ENCODE results near the gene LZTS2.
A peak's percentile ranks its signal among the peaks of the same experiment; 100 is the strongest.

Gene LZTS2, protein sequence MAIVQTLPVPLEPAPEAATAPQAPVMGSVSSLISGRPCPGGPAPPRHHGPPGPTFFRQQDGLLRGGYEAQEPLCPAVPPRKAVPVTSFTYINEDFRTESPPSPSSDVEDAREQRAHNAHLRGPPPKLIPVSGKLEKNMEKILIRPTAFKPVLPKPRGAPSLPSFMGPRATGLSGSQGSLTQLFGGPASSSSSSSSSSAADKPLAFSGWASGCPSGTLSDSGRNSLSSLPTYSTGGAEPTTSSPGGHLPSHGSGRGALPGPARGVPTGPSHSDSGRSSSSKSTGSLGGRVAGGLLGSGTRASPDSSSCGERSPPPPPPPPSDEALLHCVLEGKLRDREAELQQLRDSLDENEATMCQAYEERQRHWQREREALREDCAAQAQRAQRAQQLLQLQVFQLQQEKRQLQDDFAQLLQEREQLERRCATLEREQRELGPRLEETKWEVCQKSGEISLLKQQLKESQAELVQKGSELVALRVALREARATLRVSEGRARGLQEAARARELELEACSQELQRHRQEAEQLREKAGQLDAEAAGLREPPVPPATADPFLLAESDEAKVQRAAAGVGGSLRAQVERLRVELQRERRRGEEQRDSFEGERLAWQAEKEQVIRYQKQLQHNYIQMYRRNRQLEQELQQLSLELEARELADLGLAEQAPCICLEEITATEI

DNA sequence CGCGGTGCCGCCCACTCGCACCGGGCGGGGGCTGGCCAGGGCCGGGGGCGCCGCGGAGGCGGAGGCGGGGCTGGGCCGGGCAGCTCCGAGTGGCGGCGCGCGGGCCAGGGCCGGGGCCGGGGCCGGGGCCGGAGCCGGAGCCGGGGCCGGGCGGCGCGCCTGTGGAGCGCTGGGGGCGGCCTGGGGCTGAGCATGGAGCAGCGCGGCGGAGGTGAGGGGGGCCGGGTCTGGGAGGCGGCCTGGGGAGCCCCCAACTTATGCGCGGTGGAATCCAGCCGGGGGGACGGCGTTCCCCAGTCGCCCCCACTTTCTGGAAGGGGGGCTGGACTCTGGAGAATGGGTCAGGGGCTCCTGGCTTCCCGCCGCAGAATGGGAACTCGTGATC, at the start of gene LZTS2:
Gene LZTS2, plus strand, starts transcription at position 67 of the 385 bp plus-strand sequence. CDS start 2,731 bp downstream, outside the sequence.
- Mint-ChIP-seq H3K36me3 (peaks cover 4% of the 10 kb centered on the region), H3K9me3 (no peaks in the 10 kb centered on the region), H3K4me3 (peak within 1 kb of the TSS; percentile 84), H3K4me1 (peaks cover 29% of the 10 kb centered on the region), H3K27ac (peak within 1 kb of the TSS; percentile 89), H3K27me3 (peaks cover 8% of the 10 kb centered on the region)
- no peak for DNase-seq
- CTCF ChIA-PET: interaction anchor here (1.0 to 12.0 kb wide), 3 partner anchors 12 to 35 kb away, joined by 3 to 169 read pairs (median 6); no protein-coding TSS in a partner anchor

DNA sequence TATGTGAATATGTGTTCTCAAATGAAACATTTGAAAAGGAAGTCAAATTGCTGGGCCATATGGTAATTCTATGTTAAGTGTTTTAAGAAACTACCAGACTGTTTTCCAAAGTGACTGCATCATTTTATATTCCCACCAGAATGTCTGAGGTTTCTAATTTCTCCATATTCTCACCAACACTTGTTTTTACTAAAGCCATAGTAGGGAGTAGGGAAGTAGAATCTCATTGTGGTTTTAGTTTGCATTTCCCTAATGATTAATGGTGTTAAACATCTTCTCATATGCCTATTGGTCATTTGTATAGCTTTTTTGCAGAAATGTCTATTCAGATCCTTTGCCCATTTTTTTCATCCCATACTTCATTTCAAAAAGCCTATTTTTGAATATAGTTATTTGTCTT, 39.4 kb upstream of the LZTS2 start:
- Mint-ChIP-seq H3K36me3 (peaks cover 35% of the 10 kb centered on the region), H3K4me3 (no peak overlapping the region)

DNA sequence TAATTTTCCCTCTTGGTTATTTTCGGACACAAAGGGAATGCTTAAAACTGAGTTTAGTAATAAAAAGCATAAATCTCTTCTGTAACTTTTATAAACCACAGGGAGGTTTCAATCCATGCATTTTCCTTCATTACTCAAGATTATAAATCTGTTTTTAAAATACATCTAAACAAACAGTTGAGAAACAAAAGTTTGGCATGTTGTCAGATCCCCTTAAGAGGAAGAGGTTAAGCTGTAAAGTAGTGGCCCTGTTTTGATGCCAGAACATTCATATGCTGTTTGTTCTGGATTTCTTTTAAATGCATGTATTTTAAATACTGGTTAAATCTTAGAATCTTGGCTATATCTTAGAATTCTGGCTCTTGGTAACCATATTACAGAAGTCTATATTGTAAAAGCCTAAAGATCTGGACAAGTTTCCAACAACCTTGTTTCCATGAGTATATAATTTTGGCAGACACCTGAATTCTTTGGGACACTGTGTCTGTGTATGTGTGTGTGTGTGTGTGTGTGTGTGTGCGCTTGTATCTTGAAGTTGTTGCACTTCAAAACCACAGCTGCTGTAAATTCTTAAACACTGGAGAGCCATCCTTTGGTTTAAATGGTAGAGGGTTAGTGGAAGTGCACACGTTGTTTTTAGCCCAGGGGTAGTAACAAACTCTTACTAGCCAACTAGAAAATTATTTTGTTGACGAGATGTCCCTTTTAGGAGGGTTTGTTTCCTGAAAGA, 37.1 kb upstream of the LZTS2 start:
- H3K4me3 Mint-ChIP-seq: no peak overlapping the region
- no peaks in the 10 kb centered on the region for H3K9me3 Mint-ChIP-seq
- H3K36me3 Mint-ChIP-seq: peaks cover 30% of the 10 kb centered on the region
- H3K27me3 Mint-ChIP-seq: no peaks in the 10 kb centered on the region
- CTCF ChIA-PET: interaction anchor here (0.5 kb wide), 1 partner anchor 18 kb away, joined by 4 read pairs; no protein-coding TSS in a partner anchor
- no peaks in the 10 kb centered on the region for H3K4me1 Mint-ChIP-seq
- no peak overlapping the region for H3K27ac Mint-ChIP-seq
- no peak for DNase-seq

More for the DNA sequence above, 39.4 kb upstream of the LZTS2 start:
- Mint-ChIP-seq H3K27ac (no peak overlapping the region), H3K27me3 (no peaks in the 10 kb centered on the region), H3K9me3 (no peaks in the 10 kb centered on the region), H3K4me1 (peaks cover 10% of the 10 kb centered on the region)
- CTCF ChIA-PET: no interaction called here
- DNase-seq: no peak

DNA sequence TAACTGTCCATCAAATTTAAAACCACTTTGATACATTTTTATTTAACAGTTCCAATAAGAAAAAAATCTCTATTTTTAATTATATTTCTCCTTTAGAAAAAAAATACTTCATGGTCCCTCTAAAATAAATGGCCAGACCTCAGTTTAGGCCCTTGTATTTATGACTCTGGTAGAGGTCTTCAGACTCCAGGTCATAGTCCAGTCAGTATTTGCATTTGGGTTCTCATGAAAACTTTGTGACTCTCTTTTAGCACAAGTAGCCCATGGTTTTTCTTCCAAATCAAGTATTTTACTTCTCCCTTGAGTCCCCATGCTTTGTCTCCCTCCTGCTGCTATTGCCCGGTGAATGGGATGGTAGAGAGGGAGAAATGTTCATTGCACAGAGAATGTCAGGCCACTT, 35.8 kb upstream of the LZTS2 start:
- Mint-ChIP-seq H3K27ac (no peak overlapping the region), H3K36me3 (peaks cover 26% of the 10 kb centered on the region), H3K9me3 (no peaks in the 10 kb centered on the region), H3K27me3 (peaks cover 6% of the 10 kb centered on the region), H3K4me3 (no peak overlapping the region), H3K4me1 (peaks cover 6% of the 10 kb centered on the region)
- DNase-seq: no peak
- CTCF ChIA-PET: no interaction called here

DNA sequence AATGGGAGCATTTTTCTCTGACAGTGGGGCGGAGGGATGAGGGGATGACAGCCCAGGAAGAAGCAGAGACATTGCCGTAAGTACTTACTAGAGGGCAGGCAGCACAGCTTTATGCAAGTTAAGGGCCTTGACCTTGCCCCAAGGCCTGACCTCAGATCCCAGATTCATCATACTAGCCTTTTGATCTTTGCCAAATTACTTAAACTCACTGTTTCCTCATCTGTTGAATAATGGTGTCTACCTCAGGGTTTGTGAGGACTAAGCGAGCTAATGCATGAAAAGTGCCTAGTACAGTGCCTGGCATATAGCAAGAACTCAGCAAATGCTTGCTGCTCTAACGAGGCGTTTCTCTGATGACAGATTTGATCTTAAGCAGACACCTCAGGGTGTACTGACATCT, 33.8 kb upstream of the LZTS2 start:
- H3K4me1 Mint-ChIP-seq: peaks cover 14% of the 10 kb centered on the region
- H3K27ac Mint-ChIP-seq: no peak overlapping the region
- peaks cover 21% of the 10 kb centered on the region for H3K27me3 Mint-ChIP-seq
- DNase-seq: no peak
- peaks cover 13% of the 10 kb centered on the region for H3K36me3 Mint-ChIP-seq
- H3K4me3 Mint-ChIP-seq: no peak overlapping the region
- H3K9me3 Mint-ChIP-seq: no peaks in the 10 kb centered on the region
- CTCF ChIA-PET: interaction anchor here (0.7 to 1.3 kb wide), 2 partner anchors 32 to 49 kb away, joined by 4 to 6 read pairs; no protein-coding TSS in a partner anchor

DNA sequence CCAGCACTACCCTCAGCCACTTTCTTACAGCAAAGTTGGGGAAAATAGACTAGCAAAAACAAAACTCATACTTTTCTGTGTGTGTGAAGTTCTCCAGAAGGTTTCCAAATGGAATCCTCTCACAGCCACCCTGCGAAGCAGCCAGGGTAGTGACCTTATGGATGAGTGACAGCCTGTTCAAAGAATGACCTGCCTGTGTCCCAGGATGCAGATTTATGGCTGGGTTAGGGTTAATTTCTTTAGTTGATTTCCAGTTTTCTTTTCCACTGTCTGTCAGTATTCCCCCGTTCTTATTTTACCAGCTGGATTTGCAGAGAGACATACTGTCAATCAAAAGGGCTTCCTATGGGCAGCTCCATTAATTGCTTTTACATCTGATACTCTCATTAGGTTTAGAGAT, 32.7 kb upstream of the LZTS2 start:
- Mint-ChIP-seq H3K27me3 (peaks cover 21% of the 10 kb centered on the region), H3K4me1 (peaks cover 14% of the 10 kb centered on the region), H3K27ac (no peak overlapping the region), H3K36me3 (peaks cover 13% of the 10 kb centered on the region), H3K4me3 (no peak overlapping the region), H3K9me3 (no peaks in the 10 kb centered on the region)
- DNase-seq: no peak
- CTCF ChIA-PET: interaction anchor here (0.8 to 1.7 kb wide), 3 partner anchors 19 to 53 kb away, joined by 3 read pairs; no protein-coding TSS in a partner anchor

DNA sequence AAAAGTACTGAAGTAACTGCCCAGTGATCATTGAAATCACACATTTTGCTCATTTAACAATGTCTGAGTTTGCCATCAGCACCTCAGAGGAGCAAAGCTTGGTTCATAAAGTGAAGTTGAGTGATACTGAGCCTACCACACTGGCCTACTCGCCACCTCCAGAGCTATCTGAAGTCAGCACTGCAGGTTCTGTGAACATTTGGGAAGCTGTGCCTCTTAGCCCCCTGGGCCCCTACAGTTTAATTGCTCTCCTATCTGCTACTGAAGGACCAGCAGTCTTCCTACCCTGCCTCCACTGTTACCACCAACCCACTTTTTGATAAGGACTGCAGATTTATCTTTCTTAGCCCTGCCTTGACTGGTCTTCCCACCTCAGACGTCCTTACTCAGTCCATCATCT, 32.3 kb upstream of the LZTS2 start:
- no peak overlapping the region for H3K4me3 Mint-ChIP-seq
- CTCF ChIA-PET: interaction anchor here (0.8 to 1.7 kb wide), 3 partner anchors 19 to 52 kb away, joined by 3 read pairs; no protein-coding TSS in a partner anchor

DNA sequence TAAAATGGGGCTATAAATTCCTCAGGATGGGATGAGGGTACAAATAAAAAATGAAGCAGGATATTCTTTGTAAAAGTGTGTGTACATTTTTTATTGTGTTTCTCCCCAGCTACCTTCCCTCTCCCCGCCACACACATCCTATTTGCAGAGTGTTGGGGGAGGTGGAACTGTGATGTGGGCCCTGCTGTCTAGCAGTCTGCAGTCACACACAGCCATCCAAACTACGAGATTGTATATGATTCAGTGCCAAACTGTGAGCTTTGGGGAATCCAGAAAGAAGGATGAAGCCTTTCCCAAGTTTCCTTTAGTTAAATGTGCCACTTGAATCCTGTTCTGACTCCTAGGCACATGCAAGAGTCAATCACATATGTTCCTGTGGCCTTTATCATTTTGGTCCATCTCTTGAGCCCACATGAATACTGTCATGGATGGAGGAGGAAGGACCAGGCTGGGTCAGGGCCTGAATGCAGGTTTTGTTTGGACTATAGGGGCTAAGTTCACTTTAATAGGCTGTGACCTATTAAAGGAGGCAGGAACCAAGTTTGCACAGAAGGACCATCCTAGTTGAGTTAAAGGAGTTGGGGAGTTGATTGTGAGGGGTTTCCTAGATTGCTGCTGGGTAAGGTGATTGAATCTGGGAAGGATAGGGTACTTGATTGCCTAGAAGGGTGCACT, 31.4 kb upstream of the LZTS2 start:
- Mint-ChIP-seq H3K4me3 (peak overlapping the region; percentile 56), H3K27ac (no peak overlapping the region), H3K36me3 (peaks cover 2% of the 10 kb centered on the region), H3K4me1 (peaks cover 14% of the 10 kb centered on the region), H3K9me3 (no peaks in the 10 kb centered on the region), H3K27me3 (peaks cover 32% of the 10 kb centered on the region)
- CTCF ChIA-PET: interaction anchor here (0.7 to 1.7 kb wide), 7 partner anchors 10 to 47 kb away, joined by 3 to 7 read pairs (median 3); partner anchors contain the start of genes MRPL43 and TWNK
- no peak for DNase-seq

More for the DNA sequence above, 32.3 kb upstream of the LZTS2 start:
- Mint-ChIP-seq H3K27me3 (peaks cover 23% of the 10 kb centered on the region), H3K4me1 (peaks cover 14% of the 10 kb centered on the region), H3K36me3 (peaks cover 9% of the 10 kb centered on the region), H3K9me3 (no peaks in the 10 kb centered on the region), H3K27ac (no peak overlapping the region)
- no peak for DNase-seq

DNA sequence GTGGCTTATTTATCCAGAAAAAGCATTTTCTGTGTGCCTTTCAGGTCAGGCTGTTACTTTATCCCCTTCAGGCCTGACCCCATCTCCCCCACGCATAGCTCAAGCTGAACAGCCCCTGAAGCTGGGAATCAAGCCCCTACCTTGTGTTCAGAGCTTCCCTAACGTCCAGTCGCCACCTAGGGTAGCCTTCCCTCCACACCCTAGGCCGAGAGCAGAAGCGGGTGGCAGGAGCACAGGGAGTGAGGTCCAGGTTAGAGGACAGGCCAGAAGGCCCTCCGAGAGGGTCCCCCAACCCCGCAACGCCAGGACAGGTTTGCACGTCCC, 30.8 kb upstream of the LZTS2 start:
- Mint-ChIP-seq H3K9me3 (no peaks in the 10 kb centered on the region), H3K27ac (no peak overlapping the region), H3K4me3 (peak overlapping the region; percentile 56), H3K36me3 (peaks cover 2% of the 10 kb centered on the region), H3K27me3 (peaks cover 35% of the 10 kb centered on the region), H3K4me1 (peaks cover 14% of the 10 kb centered on the region)
- no peak for DNase-seq
- CTCF ChIA-PET: interaction anchor here (0.7 to 1.2 kb wide), 6 partner anchors 10 to 46 kb away, joined by 3 to 7 read pairs (median 4); partner anchors contain the start of genes MRPL43 and TWNK

DNA sequence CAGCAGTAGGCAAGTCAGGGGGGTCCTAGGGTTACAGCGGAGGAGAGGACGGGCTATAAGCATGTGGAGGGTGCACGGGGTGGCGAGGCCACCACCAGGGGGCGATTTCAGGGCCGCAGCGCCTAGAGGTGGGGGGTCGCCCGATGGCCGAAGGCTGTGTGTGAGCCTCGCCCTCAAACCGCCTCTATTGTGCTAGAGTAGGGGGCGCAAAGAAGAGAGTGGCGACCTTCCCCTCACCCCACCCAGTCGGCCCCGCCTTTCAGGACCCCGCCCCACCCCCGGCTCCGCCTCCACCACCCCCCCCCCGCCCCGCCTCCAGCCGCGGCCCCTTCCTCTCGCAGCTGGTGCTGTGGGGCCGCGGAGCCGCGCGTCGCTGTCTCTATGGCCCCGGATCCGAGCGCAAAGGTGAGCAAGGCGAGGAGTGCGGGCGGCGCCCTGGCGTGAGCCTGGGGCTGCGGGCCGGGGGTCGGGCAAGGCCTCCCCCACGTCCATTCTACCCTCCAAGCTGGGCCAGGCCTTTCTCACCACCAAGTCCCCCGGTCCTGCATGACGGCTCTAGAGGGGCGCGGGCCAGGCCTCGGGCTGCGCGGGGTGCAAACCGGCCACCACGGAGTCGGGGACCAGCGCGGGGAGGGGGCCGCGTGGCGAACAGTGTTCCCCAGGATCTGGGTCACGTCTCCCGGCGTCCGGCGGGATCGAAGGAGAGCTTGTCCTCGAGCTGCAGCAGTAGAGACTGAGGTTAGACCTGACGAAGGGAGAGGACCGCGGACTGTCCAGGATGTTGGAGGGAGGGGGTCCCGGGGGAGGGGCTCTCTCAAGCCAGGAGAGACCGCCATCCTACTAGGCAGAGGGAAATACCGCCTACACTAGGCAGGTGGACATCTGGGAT, 30.2 kb upstream of the LZTS2 start, which contains the start of gene SEMA4G:
Gene SEMA4G, plus strand, starts transcription at position 318 of the 889 bp plus-strand sequence. CDS start 3,409 bp downstream, outside the sequence.
- no peaks in the 10 kb centered on the region for H3K9me3 Mint-ChIP-seq
- peaks cover 2% of the 10 kb centered on the region for H3K36me3 Mint-ChIP-seq
- DNase-seq: peak; percentile 66
- H3K27me3 Mint-ChIP-seq: peaks cover 35% of the 10 kb centered on the region
- H3K4me3 Mint-ChIP-seq: peak within 1 kb of the TSS; percentile 56
- H3K4me1 Mint-ChIP-seq: peaks cover 14% of the 10 kb centered on the region
- no peak within 1 kb of the TSS for H3K27ac Mint-ChIP-seq
- CTCF ChIA-PET: interaction anchor here (0.9 to 1.4 kb wide), 5 partner anchors 11 to 46 kb away, joined by 3 to 7 read pairs (median 4); no protein-coding TSS in a partner anchor

DNA sequence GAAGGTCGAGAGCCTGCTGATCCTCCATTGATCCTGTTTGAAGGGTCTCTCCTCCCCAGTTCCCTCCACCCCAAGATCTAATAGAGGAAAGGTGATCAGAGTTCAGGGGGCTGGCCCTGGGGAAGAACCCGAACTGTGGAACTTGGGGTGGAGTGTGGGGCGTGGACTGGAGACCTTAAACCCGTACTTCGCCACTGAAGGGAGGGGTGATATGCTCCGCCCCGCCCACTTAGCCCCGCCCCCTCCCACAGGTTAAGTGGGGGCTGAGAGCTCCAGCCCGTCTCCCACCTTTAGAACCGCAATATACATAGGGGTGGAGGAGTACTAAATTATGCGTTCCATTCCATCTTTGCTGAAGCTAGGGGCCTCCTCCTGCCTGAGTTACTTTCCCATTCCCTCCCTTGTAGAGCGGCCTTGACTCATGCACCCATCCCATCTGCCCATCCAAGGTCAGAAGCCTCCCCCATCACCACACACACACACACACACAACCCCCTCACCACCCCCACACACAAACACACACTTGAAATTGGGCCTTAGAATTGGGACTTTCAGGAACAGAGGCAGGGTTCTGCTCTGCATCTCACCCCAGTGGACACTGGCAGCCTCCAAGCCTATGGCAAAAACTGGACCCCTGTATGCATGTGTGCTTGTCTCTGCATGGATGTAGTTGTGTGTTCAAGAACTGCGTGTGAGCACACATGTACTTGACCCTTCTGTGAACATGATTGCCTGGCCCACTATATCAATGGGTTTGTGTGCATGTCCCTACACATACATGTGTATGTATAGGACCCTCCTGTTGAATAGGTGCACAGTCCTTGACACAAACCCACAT, 29.3 kb upstream of the LZTS2 start:
- H3K36me3 Mint-ChIP-seq: peaks cover 2% of the 10 kb centered on the region
- peaks cover 35% of the 10 kb centered on the region for H3K27me3 Mint-ChIP-seq
- CTCF ChIA-PET: interaction anchor here (0.8 to 1.4 kb wide), 2 partner anchors 12 to 16 kb away, joined by 3 to 5 read pairs; no protein-coding TSS in a partner anchor
- peak; percentile 47 for DNase-seq
- peaks cover 14% of the 10 kb centered on the region for H3K4me1 Mint-ChIP-seq
- H3K27ac Mint-ChIP-seq: no peak overlapping the region
- H3K9me3 Mint-ChIP-seq: no peaks in the 10 kb centered on the region
- peak overlapping the region; percentile 52 for H3K4me3 Mint-ChIP-seq

Measured in activated naive CD4-positive, alpha-beta T cell treated with anti-CD3 and anti-CD28 coated beads, Interleukin-2, amount 10 ng/mL, durations not matched to agents 7 days and 5 days (primary cell).